HepG2 (cell line): ENCODE data around the gene NYNRIN. TPM values are rescaled to one million over a fixed set of nuclear protein-coding genes. Genes with fewer than 3 reads are reported as not detected.

Experiments
- E2F1 ChIP-seq: sonication (generic); formaldehyde crosslinking; IDR thresholded peaks from 2 replicates; pipeline ENCODE4 v1.5.0; 2020; ENCODE audit warnings: missing genetic modification reagents
- GTF3A ChIP-seq: sonication (generic); formaldehyde crosslinking; conservative IDR thresholded peaks from 2 replicates; pipeline ENCODE4 v1.4.0; 2020; ENCODE audit warnings: mild to moderate bottlenecking, missing genetic modification reagents
- MYC ChIP-seq: sonication (generic); formaldehyde crosslinking; IDR thresholded peaks from 2 replicates; pipeline ENCODE4 v1.9.0; 2021; ENCODE audit warnings: missing genetic modification reagents, borderline replicate concordance
- ZBTB40 ChIP-seq, 2 experiments: fragments of 450-650 bp in 1 of 2; sonication (generic) in 1 of 2; formaldehyde crosslinking in 1 of 2; IDR thresholded peaks; 2 replicates each; pipeline versions ENCODE4 v1.6.1 to v1.8.0; 2016 to 2022; ENCODE audit warnings: antibody characterized with exemption in 1 of 2, mild to moderate bottlenecking in 1 of 2, missing genetic modification reagents in 1 of 2
- ZNF263 ChIP-seq: sonication (generic); formaldehyde crosslinking; IDR thresholded peaks from 2 replicates; pipeline ENCODE4 v1.4.0; 2020; ENCODE audit warnings: missing genetic modification reagents
- ZNF687 ChIP-seq: sonication (generic); formaldehyde crosslinking; IDR thresholded peaks from 2 replicates; pipeline ENCODE4 v1.5.1; 2020; ENCODE audit warnings: mild to moderate bottlenecking, missing genetic modification reagents, moderate library complexity
- polyA plus RNA-seq, 8 experiments: library from polyadenylated mRNA; depleted of rRNA in 3 of 8; stranded (reverse) in 7 of 8; unstranded in 1 of 8; fragments of >200 nt; fragmentation: Illumina TruSeq in 4 of 8; extraction: Trizol in 4 of 8; gene quantifications; 2 replicates each; pipeline versions ENCODE4 v1.2.1 to v1.2.3, GENCODE V29; 2011 to 2016; ENCODE audit warnings: low read depth in 4 of 8, missing spikeins in 1 of 8, mixed read lengths in 1 of 8; ENCODE audit not compliant: insufficient read depth in 1 of 8
- total RNA-seq, 5 experiments: library from RNA; depleted of rRNA; stranded (reverse); fragments of >200 nt; fragmentation: Illumina TruSeq; extraction: Trizol; gene quantifications; 2 replicates each; pipeline ENCODE4 v1.2.3, GENCODE V29; 2016; ENCODE audit warnings: low read depth in 1 of 5

Gene NYNRIN
- total and polyA plus RNA-seq, 2 of the 13 experiments (the other 11 are each of a cell fraction or from before 2014, with no cell fraction given) = 0.63 to 1.1 TPM

GRCh38 chr14:24369907-24370687 lies 28.7 kb upstream of the NYNRIN start (continued):
- TF ChIP-seq MYC (CRISPR knock-in tag) (0 out of 2 replicates have a peak, but pooled peaks have one; percentile 9), ZNF687 (CRISPR knock-in tag) (0 out of 2 replicates have a peak, but pooled peaks have one; percentile 15), ZBTB40 (IDR thresholded peaks at IDR 0.05) (no peak), ZBTB40 (CRISPR knock-in tag; IDR thresholded peaks at IDR 0.05) (peak; percentile 51; the same call in 1 of the 2 replicates), ZNF263 (CRISPR knock-in tag) (0 out of 2 replicates have a peak, but pooled peaks have one; percentile 32), GTF3A (CRISPR knock-in tag) (no peak), E2F1 (no peak)
